ENCODE results near the gene APOBEC3B. TPM values are rescaled to one million over a fixed set of nuclear protein-coding genes. Genes with fewer than 3 reads are reported as not detected.

APOBEC3B gene
- total and polyA plus RNA-seq, 2 of the 8 experiments (the other 6 are each of a cell fraction or from before 2014, with no cell fraction given) = 14.2 to 74.9 TPM

DNA sequence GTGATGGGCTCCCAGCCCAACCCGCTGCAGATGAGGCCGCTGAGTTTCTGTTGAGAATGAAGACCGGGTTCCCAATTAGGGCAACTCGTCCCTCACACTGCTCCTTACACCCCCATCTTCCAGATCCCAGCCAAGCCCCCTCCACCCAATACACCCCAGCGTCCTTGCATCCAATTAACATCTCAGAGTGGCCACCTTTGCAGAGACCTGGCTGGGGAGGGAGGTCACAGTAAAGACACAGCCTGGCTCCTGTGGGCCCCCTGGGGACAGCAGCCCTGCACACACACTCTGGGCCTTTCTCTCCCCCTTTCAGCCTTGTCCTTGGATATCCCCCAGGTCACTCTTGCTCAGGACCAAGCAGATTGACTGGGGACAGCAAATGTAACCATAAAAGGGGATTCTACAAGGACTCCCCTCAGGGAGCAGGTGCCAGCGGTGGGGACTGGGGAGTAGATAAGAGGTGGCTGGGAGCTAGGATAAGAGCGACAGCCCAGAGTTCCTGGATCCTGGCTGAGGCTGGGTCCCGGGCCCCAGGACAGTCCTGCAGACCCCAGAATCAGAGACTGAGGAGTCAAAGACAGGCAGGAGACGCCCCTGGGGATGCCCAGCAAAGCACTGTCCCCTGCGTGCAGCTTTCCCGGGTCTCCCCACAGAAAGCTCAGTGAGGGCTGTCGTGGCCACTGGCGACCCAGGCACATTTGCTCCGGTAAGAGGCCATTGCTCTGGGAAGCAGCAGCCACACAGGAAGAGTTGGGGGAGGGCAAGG, 16.4 kb upstream of the APOBEC3B start:
- Histone ChIP-seq H3K79me2 (ENCODE audit: control insufficient read depth in 1 of 2, insufficient read depth in 2 of 2, low read length in 2 of 2) (no peaks in the 10 kb centered on the region), H4K91ac (replicated peaks; ENCODE audit: insufficient read length, low read length) (no peak overlapping the region), H3K36me3 (ENCODE audit: control insufficient read depth in 2 of 4, insufficient read depth in 4 of 4, low read length in 3 of 4) (no peaks in the 10 kb centered on the region), H2AK5ac (ENCODE audit: low read depth, low read length) (0 out of 2 replicates have a peak overlapping the region, but pooled peaks have one; percentile 56), H4K5ac (ENCODE audit: insufficient read length, low read depth, low read length) (no peak overlapping the region), H2BK15ac (ENCODE audit: low read length) (no peak overlapping the region), H3K4ac (replicated peaks; ENCODE audit: insufficient read length, low read depth, low read length) (no peak overlapping the region), H4K20me1 (replicated peaks in 1 of 2; ENCODE audit: control insufficient read depth in 1 of 2, insufficient read depth in 2 of 2, low read length in 2 of 2) (no peaks in the 10 kb centered on the region), H3K4me2 (ENCODE audit: insufficient read depth in 1 of 2, low read depth in 2 of 2, low read length in 2 of 2) (no peak overlapping the region), H3K56ac (replicated peaks; ENCODE audit: insufficient read length, low read depth, low read length) (no peak overlapping the region), H3K23ac (ENCODE audit: insufficient read length) (no peak overlapping the region), H3K14ac (ENCODE audit: insufficient read length) (no peak overlapping the region), H2BK20ac (ENCODE audit: low read length) (no peak overlapping the region), H2BK5ac (ENCODE audit: low read depth, low read length) (no peak overlapping the region), H3K18ac (ENCODE audit: extremely low read depth, low read length) (no peak overlapping the region), H2AFZ (ENCODE audit: low read length) (peak overlapping the region; percentile 23; the same call in 1 of the 2 replicates), H2BK12ac (ENCODE audit: low read depth, low read length) (no peak overlapping the region), H4K8ac (ENCODE audit: extremely low read depth, insufficient read depth, low read length) (no peak overlapping the region), H3K79me1 (ENCODE audit: low read depth, low read length) (no peaks in the 10 kb centered on the region), H3K23me2 (ENCODE audit: low read depth, low read length) (no peaks in the 10 kb centered on the region), H3K4me1 (replicated peaks in 1 of 4; ENCODE audit: control insufficient read depth in 3 of 4, insufficient read depth in 4 of 4, low read length in 3 of 4) (peaks cover 0 to 10% (median 3%) of the 10 kb centered on the region in 4 experiments; a peak in 5 of 7 replicates), H3K27me3 (replicated peaks in 1 of 4; ENCODE audit: control insufficient read depth in 3 of 4, extremely low read depth in 1 of 4, insufficient read depth in 3 of 4, low read length in 3 of 4) (no peaks in the 10 kb centered on the region), H3K9me3 (ENCODE audit: insufficient read depth in 2 of 2, low read depth in 1 of 2, low read length in 1 of 2) (no peaks in the 10 kb centered on the region), H3K4me3 (ENCODE audit: extremely low read depth in 1 of 4, insufficient read depth in 2 of 4, low read depth in 3 of 4, low read length in 4 of 4) (no peak overlapping the region), H3K27ac (ENCODE audit: low read depth, low read length) (no peak overlapping the region), H3K9ac (replicated peaks in 1 of 4; ENCODE audit: extremely low read depth in 1 of 4, low read depth in 3 of 4, low read length in 3 of 4) (no peak overlapping the region), H2BK120ac (replicated peaks; ENCODE audit: low read depth, low read length) (no peak overlapping the region)
- WGBS, 2 experiments (ENCODE audit: extremely low coverage in 1 of 2, insufficient coverage in 1 of 2, insufficient read length in 1 of 2, insufficient replicate concordance in 2 of 2, low coverage in 1 of 2, low lambda C conversion rate in 2 of 2, missing lambda C conversion rate in 1 of 2) = 87% methylated on average over 14 of the region's 14 CpGs; no CpG with 5 or more reads in 1 of the 2 experiments
- DNase-seq (ENCODE audit: low read depth in 1 of 2, low spot score in 2 of 2) = no peak
- ChIA-PET CTCF (ENCODE audit: partially characterized antibody) (interaction anchor here (1.0 to 1.5 kb wide), 4 partner anchors 11 to 197 kb away, joined by 3 to 4 read pairs (median 3); partner anchors contain the start of gene APOBEC3D), POLR2A (ENCODE audit: partially characterized antibody) (interaction anchor here (0.7 kb wide), 1 partner anchor 9 kb away, joined by 3 read pairs; no protein-coding TSS in a partner anchor)
- FAIRE-seq = no peak
- TF ChIP-seq, protein P1, sequence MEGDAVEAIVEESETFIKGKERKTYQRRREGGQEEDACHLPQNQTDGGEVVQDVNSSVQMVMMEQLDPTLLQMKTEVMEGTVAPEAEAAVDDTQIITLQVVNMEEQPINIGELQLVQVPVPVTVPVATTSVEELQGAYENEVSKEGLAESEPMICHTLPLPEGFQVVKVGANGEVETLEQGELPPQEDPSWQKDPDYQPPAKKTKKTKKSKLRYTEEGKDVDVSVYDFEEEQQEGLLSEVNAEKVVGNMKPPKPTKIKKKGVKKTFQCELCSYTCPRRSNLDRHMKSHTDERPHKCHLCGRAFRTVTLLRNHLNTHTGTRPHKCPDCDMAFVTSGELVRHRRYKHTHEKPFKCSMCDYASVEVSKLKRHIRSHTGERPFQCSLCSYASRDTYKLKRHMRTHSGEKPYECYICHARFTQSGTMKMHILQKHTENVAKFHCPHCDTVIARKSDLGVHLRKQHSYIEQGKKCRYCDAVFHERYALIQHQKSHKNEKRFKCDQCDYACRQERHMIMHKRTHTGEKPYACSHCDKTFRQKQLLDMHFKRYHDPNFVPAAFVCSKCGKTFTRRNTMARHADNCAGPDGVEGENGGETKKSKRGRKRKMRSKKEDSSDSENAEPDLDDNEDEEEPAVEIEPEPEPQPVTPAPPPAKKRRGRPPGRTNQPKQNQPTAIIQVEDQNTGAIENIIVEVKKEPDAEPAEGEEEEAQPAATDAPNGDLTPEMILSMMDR (IDR thresholded peaks at IDR 0.05; ENCODE audit: control extremely low read depth in 1 of 3, insufficient read depth in 1 of 3, low read depth in 1 of 3, low read length in 3 of 3) = no peak
- TF ChIP-seq BACH1 (IDR thresholded peaks at IDR 0.05; ENCODE audit: low read length) (no peak), JUND (IDR thresholded peaks at IDR 0.05; ENCODE audit: low read length) (no peak), CHD1 (IDR thresholded peaks at IDR 0.05; ENCODE audit: low read depth, low read length) (no peak), ATF3 (IDR thresholded peaks at IDR 0.05; ENCODE audit: insufficient read depth, low read depth, low read length) (no peak), MAFK (IDR thresholded peaks at IDR 0.05; ENCODE audit: low read depth, low read length) (no peak)
